ENCODE data around the gene CLTCL1. TPM values are rescaled to one million over a fixed set of nuclear protein-coding genes. Genes with fewer than 3 reads are reported as not detected.

Gene CLTCL1
- total RNA-seq, 1 experiment from 2014 or later, result 5.8 TPM

GRCh38 chr22:19195796-19196731 lies 95.5 kb downstream of the CLTCL1 start:
- no peak for DNase-seq (ENCODE audit: low spot score)

DNA sequence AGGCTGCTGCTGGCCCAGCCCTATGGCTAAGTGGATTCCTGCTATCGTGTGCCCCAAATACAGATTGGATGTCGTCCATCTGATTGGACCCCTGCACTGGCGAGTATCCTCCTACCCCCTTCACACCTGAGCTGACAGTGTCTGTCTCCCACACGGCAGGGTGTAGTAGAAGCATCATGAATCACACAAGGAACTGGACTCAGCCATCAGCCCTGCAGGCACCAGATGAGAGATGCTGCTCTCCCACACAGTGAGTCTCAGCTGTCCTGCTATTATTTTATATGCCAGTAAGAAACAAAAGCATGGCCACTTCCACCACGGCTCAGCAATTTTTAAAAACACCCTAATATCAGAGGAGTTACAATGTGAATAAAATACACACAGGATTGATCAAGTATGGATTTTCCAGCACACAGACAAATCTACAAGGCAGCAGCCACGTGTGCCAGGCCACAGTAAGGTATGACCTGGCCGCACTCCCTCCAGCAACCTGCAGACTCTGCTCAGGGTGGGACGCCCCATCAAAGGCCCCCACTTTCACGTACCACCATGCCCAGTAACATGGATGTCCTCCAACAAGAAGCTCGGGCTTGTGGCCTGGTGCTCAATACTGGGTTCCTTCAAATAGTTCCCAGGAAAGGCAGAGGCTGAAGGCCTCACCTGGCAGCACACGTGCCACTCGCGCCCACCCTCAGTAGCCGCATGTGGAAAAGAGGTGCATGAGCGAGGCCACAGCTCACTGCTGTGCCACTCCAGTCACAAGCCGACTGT lies 96.6 kb downstream of the CLTCL1 start:
- DNase-seq (ENCODE audit: low spot score), result no peak

GRCh38 chr22:19193879-19194278 lies 97.6 kb downstream of the CLTCL1 start:
- DNase-seq (ENCODE audit: low spot score), result no peak

- no peak for DNase-seq (ENCODE audit: low spot score)
These were observed 103.6 kb downstream of the CLTCL1 start for GRCh38 chr22:19187716-19188563.

GRCh38 chr22:19184276-19184997 lies 107.1 kb downstream of the CLTCL1 start:
- no peak for DNase-seq (ENCODE audit: low spot score)

GRCh38 chr22:19183216-19183615 lies 108.3 kb downstream of the CLTCL1 start:
- DNase-seq (ENCODE audit: low spot score), result no peak

- DNase-seq (ENCODE audit: low spot score), result no peak
These were observed 108.9 kb downstream of the CLTCL1 start for GRCh38 chr22:19182472-19183157.

DNA sequence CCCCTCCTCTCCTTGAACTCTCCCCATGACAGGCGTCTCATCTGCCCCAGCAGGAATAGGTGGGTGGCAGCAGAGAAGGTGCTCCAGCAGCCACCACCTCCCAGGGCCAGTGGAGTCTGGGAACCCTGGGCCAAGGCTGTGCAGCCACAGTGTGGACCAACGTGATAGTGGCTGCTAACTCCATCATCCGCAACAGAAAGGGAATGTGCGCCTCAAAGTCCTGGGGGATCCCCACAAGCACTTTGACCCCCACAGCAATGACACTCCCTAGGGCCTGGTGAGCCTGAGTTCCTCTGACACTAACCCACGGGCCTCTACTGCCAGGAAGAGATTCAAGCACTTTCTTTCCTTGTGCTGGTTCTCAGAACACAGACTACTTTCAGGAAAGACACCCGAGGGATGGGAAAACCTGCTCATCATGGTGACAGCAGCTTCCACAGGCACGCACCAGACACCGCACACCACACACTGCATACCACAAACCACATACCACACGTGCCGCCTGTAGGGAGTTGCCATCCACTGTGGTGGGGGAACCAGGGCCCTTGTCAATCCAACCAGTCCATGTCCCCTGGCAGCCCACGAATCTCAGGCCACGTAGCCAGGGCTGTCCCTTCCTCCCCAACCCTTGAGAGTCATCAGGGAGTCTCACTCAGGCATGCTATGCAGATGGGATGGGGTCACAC lies 109.6 kb downstream of the CLTCL1 start:
- DNase-seq (ENCODE audit: low spot score), result no peak

- DNase-seq (ENCODE audit: low spot score), result no peak
These were observed 110.6 kb downstream of the CLTCL1 start for GRCh38 chr22:19180740-19181410.

DNA sequence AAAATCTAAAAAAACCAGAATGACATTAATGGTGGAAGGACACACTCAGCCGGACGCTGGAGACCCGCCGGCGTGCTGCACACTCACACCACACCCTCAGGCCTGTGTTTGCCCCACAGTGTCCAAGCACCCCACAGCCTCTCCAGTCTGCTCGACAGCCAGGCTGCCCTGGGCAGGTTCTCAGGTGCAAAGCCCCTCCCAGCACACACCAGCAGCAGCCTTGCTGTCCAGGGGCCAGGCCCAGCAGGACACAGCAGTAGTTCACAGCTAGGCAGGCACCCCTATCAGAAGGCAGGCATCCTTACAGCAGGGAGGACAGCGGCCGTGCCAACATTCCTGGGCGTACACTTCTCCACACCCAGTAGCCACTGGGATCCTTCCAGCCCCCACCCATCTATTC lies 111.3 kb downstream of the CLTCL1 start:
- DNase-seq (ENCODE audit: low spot score), result no peak

- peak; percentile 60 for DNase-seq (ENCODE audit: low spot score)
These were observed 111.9 kb downstream of the CLTCL1 start for GRCh38 chr22:19179497-19180048.

DNA sequence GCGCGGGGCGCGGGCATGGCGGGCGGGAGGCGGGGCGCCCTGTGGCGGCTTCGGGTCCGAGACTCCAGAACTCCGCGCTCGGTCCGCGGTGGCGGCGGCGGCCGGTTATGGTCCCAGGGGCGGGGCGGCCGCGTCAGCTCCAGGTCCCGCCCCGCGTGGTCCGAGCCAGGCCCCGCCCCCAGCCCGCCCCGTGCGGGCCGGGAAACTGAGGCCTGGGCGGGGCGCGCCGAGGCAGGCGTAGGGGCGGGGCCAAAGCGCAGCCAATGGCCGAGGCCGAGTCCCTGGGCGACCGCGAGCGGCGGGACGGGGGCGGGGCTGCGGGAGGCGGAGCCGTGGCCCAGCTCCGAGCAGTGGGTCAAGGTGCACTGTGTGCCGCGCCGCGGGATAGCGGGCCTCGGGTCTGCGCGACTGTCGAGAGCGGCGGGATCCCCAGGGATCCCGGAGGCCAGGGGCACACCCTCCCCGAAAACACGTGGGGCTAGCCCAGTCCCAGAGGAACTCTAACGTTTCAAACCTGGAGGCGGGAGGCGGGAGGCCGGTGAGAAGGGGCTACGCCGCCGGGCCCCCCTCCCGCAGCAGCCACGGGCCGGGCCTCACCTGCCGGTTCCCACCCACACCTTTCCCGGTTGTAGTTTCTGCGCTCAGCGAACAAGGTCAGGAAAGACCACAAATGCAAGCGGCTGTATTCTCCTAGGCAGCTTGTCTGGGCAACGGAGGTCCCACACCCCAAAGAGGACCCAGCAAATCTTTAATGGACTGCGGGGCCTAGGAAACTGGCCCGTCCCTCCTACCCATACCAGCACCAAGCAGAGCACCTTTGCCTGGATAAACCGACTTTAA lies 112.6 kb downstream of the CLTCL1 start, which contains the start of gene SLC25A1:
Gene SLC25A1, minus strand, starts transcription at position 80 of the 840 bp plus-strand sequence. Its CDS starts 63 bp downstream, at position 17.
- DNase-seq (ENCODE audit: low spot score), result peak; percentile 48

GRCh38 chr22:19178065-19178656 lies 113.4 kb downstream of the CLTCL1 start:
- DNase-seq (ENCODE audit: low spot score), result no peak

DNA sequence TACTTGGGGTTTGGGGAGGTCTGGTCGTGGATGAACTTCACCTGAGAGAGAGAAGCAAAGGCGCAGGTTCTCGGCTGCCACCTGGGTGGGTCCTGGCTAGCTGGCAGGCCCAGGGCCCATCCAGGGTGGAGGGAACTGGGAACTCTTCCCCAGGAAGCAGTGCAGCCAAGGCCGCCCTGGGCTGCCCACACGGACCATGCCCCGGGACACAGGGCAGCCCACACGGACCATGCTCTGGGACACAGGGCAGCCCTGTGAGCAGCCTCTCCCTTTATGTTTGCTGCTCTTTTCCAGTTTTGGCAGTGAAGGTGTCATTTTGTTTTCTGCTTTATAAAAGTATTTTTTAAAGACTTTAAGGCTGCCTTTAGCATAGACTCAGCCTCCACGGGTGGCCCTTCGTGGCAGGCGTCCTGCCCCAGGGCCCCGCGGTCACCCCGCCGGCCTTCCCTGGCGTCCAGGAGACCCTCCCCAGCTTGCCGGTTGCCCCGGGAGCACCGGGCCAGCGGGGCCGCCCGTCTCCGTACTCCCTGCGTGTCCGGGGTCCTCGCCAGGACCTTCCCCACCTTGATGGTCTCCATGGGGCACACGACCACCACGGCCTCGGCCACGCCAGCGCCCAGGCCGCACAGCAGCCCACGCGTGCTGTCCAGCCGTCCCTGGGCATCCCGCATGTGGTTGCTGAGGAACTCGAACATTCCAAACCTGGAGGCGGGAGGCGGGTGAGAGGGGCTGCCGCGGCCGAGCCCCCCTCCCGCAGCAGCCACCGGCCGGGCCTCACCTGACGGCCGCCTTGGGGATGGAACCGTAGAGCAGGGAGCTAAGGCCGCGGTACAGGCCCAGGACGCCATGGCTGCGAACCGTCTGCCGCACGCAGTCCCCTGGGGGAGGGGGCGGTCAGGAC lies 114.1 kb downstream of the CLTCL1 start:
- no peak for DNase-seq (ENCODE audit: low spot score)

GRCh38 chr22:19176732-19177131 lies 114.8 kb downstream of the CLTCL1 start:
- DNase-seq (ENCODE audit: low spot score), result no peak

GRCh38 chr22:19176175-19176643 lies 115.3 kb downstream of the CLTCL1 start:
- no peak for DNase-seq (ENCODE audit: low spot score)

Data from H4 (cell line).